H9 (cell line): Measurements from ENCODE around the gene TBL1X. TPM values are rescaled to one million over a fixed set of nuclear protein-coding genes. Genes with fewer than 3 reads are reported as not detected.

Experiments used
- DNase-seq: peaks from one replicate; pipeline ENCODE4 v3.0.0-alpha.2; 2017
- H2AFZ ChIP-seq: one replicate; pipeline ENCODE4 v1.6.1; 2013; ENCODE audit warnings: mild to moderate bottlenecking, low read length, control low read depth, moderate library complexity
- H2AK5ac ChIP-seq: 2 replicates; pipeline ENCODE4 v1.6.1; 2013; ENCODE audit warnings: low read length, control low read depth, mixed read lengths; ENCODE audit not compliant: insufficient read length
- H2BK120ac ChIP-seq: one replicate; pipeline ENCODE4 v1.6.1; 2013; ENCODE audit warnings: low read depth, mild to moderate bottlenecking, low read length, control low read depth, inconsistent platforms; ENCODE audit not compliant: poor library complexity, severe bottlenecking
- H2BK12ac ChIP-seq: 2 replicates; pipeline ENCODE4 v1.6.1; 2013; ENCODE audit warnings: low read length, control low read depth, mixed read lengths, low read depth; ENCODE audit not compliant: insufficient read length
- H2BK15ac ChIP-seq: 2 replicates; pipeline ENCODE4 v1.6.1; 2013; ENCODE audit warnings: low read depth, low read length, control low read depth
- H2BK20ac ChIP-seq: one replicate; pipeline ENCODE4 v1.6.1; 2013; ENCODE audit warnings: low read depth, mild to moderate bottlenecking, low read length, control low read depth, inconsistent platforms; ENCODE audit not compliant: poor library complexity, severe bottlenecking
- H2BK5ac ChIP-seq: 2 replicates; pipeline ENCODE4 v1.6.1; 2013; ENCODE audit warnings: low read length, control low read depth, mixed read lengths; ENCODE audit not compliant: insufficient read length
- H3K14ac ChIP-seq: 2 replicates; pipeline ENCODE4 v1.6.1; 2013; ENCODE audit warnings: low read length, control low read depth; ENCODE audit not compliant: insufficient read depth
- H3K18ac ChIP-seq: 2 replicates; pipeline ENCODE4 v1.6.1; 2013; ENCODE audit warnings: low read depth, mild to moderate bottlenecking, mixed read lengths, low read length, control low read depth; ENCODE audit not compliant: insufficient read length
- H3K23ac ChIP-seq: 2 replicates; pipeline ENCODE4 v1.6.1; 2013; ENCODE audit warnings: low read length, control low read depth, mixed read lengths, low read depth; ENCODE audit not compliant: insufficient read length
- H3K23me2 ChIP-seq: 2 replicates; pipeline ENCODE4 v1.6.1; 2013; ENCODE audit warnings: low read depth, mild to moderate bottlenecking, mixed read lengths, low read length, control low read depth; ENCODE audit not compliant: insufficient read length, poor library complexity, severe bottlenecking
- H3K27ac ChIP-seq: 2 replicates; pipeline ENCODE4 v1.5.1; 2013; ENCODE audit warnings: low read length, control low read depth, mixed read lengths, low read depth; ENCODE audit not compliant: insufficient read length
- H3K27me3 ChIP-seq: 2 replicates; pipeline ENCODE4 v1.6.1; 2013; ENCODE audit warnings: low read length, control low read depth, inconsistent platforms; ENCODE audit not compliant: insufficient read depth
- H3K4ac ChIP-seq: 2 replicates; pipeline ENCODE4 v1.6.1; 2013; ENCODE audit warnings: low read depth, mild to moderate bottlenecking, control low read depth, inconsistent platforms, low read length, moderate library complexity
- H3K4me1 ChIP-seq: 2 replicates; pipeline ENCODE4 v1.6.1; 2013; ENCODE audit warnings: low read length, control low read depth, inconsistent platforms; ENCODE audit not compliant: insufficient read depth
- H3K4me2 ChIP-seq: 2 replicates; pipeline ENCODE4 v1.6.1; 2013; ENCODE audit warnings: low read length, control low read depth, mixed read lengths; ENCODE audit not compliant: insufficient read length, insufficient read depth
- H3K56ac ChIP-seq: 2 replicates; pipeline ENCODE4 v1.6.1; 2013; ENCODE audit warnings: low read depth, mild to moderate bottlenecking, mixed read lengths, low read length, control low read depth; ENCODE audit not compliant: insufficient read length
- H3K79me1 ChIP-seq: 2 replicates; pipeline ENCODE4 v1.6.1; 2013; ENCODE audit warnings: low read depth, mild to moderate bottlenecking, moderate library complexity, low read length, control low read depth, inconsistent platforms; ENCODE audit not compliant: insufficient read depth, poor library complexity, severe bottlenecking
- H3K79me2 ChIP-seq: 2 replicates; pipeline ENCODE4 v1.6.1; 2013; ENCODE audit warnings: low read length, control low read depth, inconsistent platforms; ENCODE audit not compliant: insufficient read depth
- H3K9ac ChIP-seq: 2 replicates; pipeline ENCODE4 v1.6.1; 2013; ENCODE audit warnings: low read length, control low read depth, mixed read lengths; ENCODE audit not compliant: insufficient read length; ENCODE audit errors: extremely low read depth
- H3K9me3 ChIP-seq: one replicate; pipeline ENCODE4 v1.6.1; 2013; ENCODE audit warnings: low read depth, low read length, inconsistent platforms; ENCODE audit not compliant: control insufficient read depth
- H3T11ph ChIP-seq: one replicate; pipeline ENCODE4 v1.6.1; 2013; ENCODE audit warnings: mild to moderate bottlenecking, low read length, control low read depth, inconsistent platforms
- H4K20me1 ChIP-seq: one replicate; pipeline ENCODE4 v1.6.1; 2013; ENCODE audit not compliant: control insufficient read depth, insufficient read length, insufficient read depth
- H4K5ac ChIP-seq: 2 replicates; pipeline ENCODE4 v1.6.1; 2013; ENCODE audit warnings: low read depth, mild to moderate bottlenecking, mixed read lengths, low read length, control low read depth; ENCODE audit not compliant: insufficient read length
- H4K8ac ChIP-seq: replicated peaks from 2 replicates; pipeline ENCODE4 v1.6.1; 2013; ENCODE audit warnings: low read length, control low read depth, mixed read lengths, low read depth; ENCODE audit not compliant: insufficient read length
- H4K91ac ChIP-seq: 2 replicates; pipeline ENCODE4 v1.6.1; 2013; ENCODE audit warnings: low read depth, mild to moderate bottlenecking, moderate library complexity, mixed read lengths, low read length, control low read depth; ENCODE audit not compliant: insufficient read length
- H3K27ac Mint-ChIP-seq, 3 experiments: 2 replicates in 2 of 3; 3 replicates in 1 of 3; pipeline ENCODE4 v1.8.0; 2020 to 2021; ENCODE audit warnings: mixed read lengths in 3 of 3, mild to moderate bottlenecking in 1 of 3, moderate library complexity in 1 of 3
- H3K27me3 Mint-ChIP-seq: 2 replicates; pipeline ENCODE4 v1.8.0; 2021; ENCODE audit warnings: low read depth, mild to moderate bottlenecking, moderate library complexity, mixed read lengths
- H3K36me3 Mint-ChIP-seq, 3 experiments: 2 replicates in 2 of 3; 3 replicates in 1 of 3; pipeline ENCODE4 v1.8.0; 2020 to 2021; ENCODE audit warnings: low read depth in 3 of 3, mixed read lengths in 3 of 3; ENCODE audit not compliant: insufficient read depth in 1 of 3
- H3K4me1 Mint-ChIP-seq, 2 experiments: 2 replicates each; pipeline ENCODE4 v1.8.0; 2020; ENCODE audit warnings: mixed read lengths in 2 of 2
- H3K4me3 Mint-ChIP-seq, 2 experiments: 2 replicates in 1 of 2; 3 replicates in 1 of 2; pipeline ENCODE4 v1.8.0; 2020 to 2021; ENCODE audit warnings: mild to moderate bottlenecking in 2 of 2, mixed read lengths in 2 of 2, moderate library complexity in 1 of 2
- H3K9me3 Mint-ChIP-seq, 2 experiments: 2 replicates in 1 of 2; 3 replicates in 1 of 2; pipeline ENCODE4 v1.8.0; 2020; ENCODE audit warnings: mild to moderate bottlenecking in 2 of 2, mixed read lengths in 2 of 2, moderate library complexity in 1 of 2
- WGBS: extraction: QIAGEN DNeasy Blood & Tissue Kit; methylation state at CpG from one replicate; pipeline ENCODE4 v1.1.7; 2013; ENCODE audit warnings: missing lambda C conversion rate, low lambda C conversion rate, mixed read lengths; ENCODE audit not compliant: insufficient read length; ENCODE audit errors: extremely low coverage; 5-methylcytosine and 5-hydroxymethylcytosine counted together
- total RNA-seq: library from RNA; stranded (reverse); gene quantifications from 2 replicates; pipeline ENCODE4 v1.2.1, GENCODE V29; 2021
- TF ChIP-seq, protein P1 (sequence below): fragments of 200-600 bp; sonication (generic); conservative IDR thresholded peaks from 3 replicates; pipeline ENCODE4 v1.8.0; 2021; ENCODE audit warnings: antibody characterized with exemption, mild to moderate bottlenecking

TBL1X gene
- total RNA-seq, 1 experiment from 2014 or later = 24.1 TPM

DNA sequence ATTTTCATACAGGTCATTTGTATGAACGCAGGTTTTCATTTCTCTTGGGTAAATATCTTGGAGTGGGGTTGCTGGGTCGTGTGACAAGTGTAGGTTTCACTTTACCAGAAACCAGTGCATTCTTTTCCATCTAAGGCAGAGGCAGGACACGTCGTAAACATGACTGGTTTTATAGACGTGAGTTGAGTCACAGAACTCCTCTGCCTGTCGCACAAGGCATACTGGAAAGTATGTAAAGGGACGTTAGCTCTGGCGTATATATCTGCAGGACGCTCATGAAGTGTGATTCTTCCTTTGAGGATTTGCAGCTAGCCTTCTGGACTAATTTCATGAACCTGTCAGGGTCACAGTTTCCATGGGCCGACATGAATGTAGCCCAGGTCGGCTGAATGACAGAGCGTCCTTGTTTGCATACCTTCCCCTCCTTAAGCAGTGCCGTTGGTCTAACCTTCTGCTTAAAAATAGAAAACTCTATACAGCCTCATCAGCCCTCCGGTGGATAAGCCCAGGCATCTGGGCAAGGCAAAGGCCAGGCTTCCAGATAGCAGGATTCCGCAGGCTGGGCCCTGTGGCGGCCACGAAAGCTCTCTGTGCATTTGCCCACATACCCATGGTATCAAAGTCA is 194.8 kb downstream of the TBL1X start:
- no peaks in the 10 kb centered on the region for H3K9me3 ChIP-seq
- no peak overlapping the region for H2BK20ac ChIP-seq
- peaks cover 2% of the 10 kb centered on the region for H3K23me2 ChIP-seq
- no peak overlapping the region for H2AK5ac ChIP-seq
- WGBS = no CpG with 5 or more reads among the region's 17 CpGs
- H4K5ac ChIP-seq = no peak overlapping the region
- H4K91ac ChIP-seq = no peak overlapping the region
- DNase-seq = no peak
- H3K9ac ChIP-seq = no peak overlapping the region
- H4K8ac ChIP-seq = no peak overlapping the region
- Mint-ChIP-seq H3K36me3 (peaks cover 29 to 46% (median 30%) of the 10 kb centered on the region in 3 experiments), H3K27me3 (peaks cover 1% of the 10 kb centered on the region), H3K4me1 (no peaks in the 10 kb centered on the region), H3K4me3 (no peak overlapping the region), H3K9me3 (peaks cover 6 to 56% of the 10 kb centered on the region in 2 experiments), H3K27ac (no peak overlapping the region)
- no peaks in the 10 kb centered on the region for H3K79me2 ChIP-seq
- H2BK5ac ChIP-seq = no peak overlapping the region
- no peak overlapping the region for H3K18ac ChIP-seq
- no peaks in the 10 kb centered on the region for H3K27me3 ChIP-seq
- no peaks in the 10 kb centered on the region for H3K4me1 ChIP-seq
- no peak overlapping the region for H3K14ac ChIP-seq
- H2AFZ ChIP-seq = no peak overlapping the region
- H3K4me2 ChIP-seq = no peak overlapping the region
- no peak overlapping the region for H2BK120ac ChIP-seq
- H3K4ac ChIP-seq = no peak overlapping the region
- no peaks in the 10 kb centered on the region for H4K20me1 ChIP-seq
- H2BK15ac ChIP-seq = no peak overlapping the region
- no peaks in the 10 kb centered on the region for H3K79me1 ChIP-seq
- no peak overlapping the region for H2BK12ac ChIP-seq
- TF ChIP-seq, protein P1, sequence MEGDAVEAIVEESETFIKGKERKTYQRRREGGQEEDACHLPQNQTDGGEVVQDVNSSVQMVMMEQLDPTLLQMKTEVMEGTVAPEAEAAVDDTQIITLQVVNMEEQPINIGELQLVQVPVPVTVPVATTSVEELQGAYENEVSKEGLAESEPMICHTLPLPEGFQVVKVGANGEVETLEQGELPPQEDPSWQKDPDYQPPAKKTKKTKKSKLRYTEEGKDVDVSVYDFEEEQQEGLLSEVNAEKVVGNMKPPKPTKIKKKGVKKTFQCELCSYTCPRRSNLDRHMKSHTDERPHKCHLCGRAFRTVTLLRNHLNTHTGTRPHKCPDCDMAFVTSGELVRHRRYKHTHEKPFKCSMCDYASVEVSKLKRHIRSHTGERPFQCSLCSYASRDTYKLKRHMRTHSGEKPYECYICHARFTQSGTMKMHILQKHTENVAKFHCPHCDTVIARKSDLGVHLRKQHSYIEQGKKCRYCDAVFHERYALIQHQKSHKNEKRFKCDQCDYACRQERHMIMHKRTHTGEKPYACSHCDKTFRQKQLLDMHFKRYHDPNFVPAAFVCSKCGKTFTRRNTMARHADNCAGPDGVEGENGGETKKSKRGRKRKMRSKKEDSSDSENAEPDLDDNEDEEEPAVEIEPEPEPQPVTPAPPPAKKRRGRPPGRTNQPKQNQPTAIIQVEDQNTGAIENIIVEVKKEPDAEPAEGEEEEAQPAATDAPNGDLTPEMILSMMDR = no peak
- no peak overlapping the region for H3K23ac ChIP-seq
- H3T11ph ChIP-seq = no peak overlapping the region
- no peak overlapping the region for H3K56ac ChIP-seq
- H3K27ac ChIP-seq = no peak overlapping the region
